Loucy (cell line): Measurements from ENCODE around the gene POLR3A.

Source experiments
- EZH2phosphoT487 ChIP-seq: fragments of 200-600 bp; IDR thresholded peaks from 2 replicates; pipeline ENCODE4 v1.6.1; 2018; ENCODE audit warnings: antibody characterized with exemption, mild to moderate bottlenecking, moderate library complexity, borderline replicate concordance
- TF ChIP-seq, protein P1 (sequence below): fragments of 200-600 bp; sonication (generic); conservative IDR thresholded peaks from 2 replicates; pipeline ENCODE4 v1.5.1; 2014; ENCODE audit warnings: mild to moderate bottlenecking, antibody characterized with exemption, low read length

GRCh38 chr10:78078539-78079330 is 49.4 kb upstream of the POLR3A start:
- TF ChIP-seq, protein P1, sequence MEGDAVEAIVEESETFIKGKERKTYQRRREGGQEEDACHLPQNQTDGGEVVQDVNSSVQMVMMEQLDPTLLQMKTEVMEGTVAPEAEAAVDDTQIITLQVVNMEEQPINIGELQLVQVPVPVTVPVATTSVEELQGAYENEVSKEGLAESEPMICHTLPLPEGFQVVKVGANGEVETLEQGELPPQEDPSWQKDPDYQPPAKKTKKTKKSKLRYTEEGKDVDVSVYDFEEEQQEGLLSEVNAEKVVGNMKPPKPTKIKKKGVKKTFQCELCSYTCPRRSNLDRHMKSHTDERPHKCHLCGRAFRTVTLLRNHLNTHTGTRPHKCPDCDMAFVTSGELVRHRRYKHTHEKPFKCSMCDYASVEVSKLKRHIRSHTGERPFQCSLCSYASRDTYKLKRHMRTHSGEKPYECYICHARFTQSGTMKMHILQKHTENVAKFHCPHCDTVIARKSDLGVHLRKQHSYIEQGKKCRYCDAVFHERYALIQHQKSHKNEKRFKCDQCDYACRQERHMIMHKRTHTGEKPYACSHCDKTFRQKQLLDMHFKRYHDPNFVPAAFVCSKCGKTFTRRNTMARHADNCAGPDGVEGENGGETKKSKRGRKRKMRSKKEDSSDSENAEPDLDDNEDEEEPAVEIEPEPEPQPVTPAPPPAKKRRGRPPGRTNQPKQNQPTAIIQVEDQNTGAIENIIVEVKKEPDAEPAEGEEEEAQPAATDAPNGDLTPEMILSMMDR = no peak
- TF ChIP-seq EZH2phosphoT487 = no peak
